Muscle layer of duodenum (tissue), 2 donors: ENCODE results near the gene FRK.
"Not testable (repeated sequence)": the region's sequence is repeated elsewhere in the genome, so short reads cannot be mapped to it uniquely, and the experiment has no call there.

ENCODE experiments used
- H3K27ac ChIP-seq: one replicate; pipeline ENCODE4 v1.7.0; 2013; ENCODE audit warnings: mild to moderate bottlenecking, low read length
- H3K27me3 ChIP-seq: one replicate; pipeline ENCODE4 v1.7.0; 2013; ENCODE audit warnings: low read depth, mild to moderate bottlenecking, control low read depth, low read length
- H3K36me3 ChIP-seq, 2 donors: one replicate each; pipeline ENCODE4 v1.7.0; 2013; ENCODE audit warnings: low read length in 2 of 2, control low read depth in 1 of 2, mild to moderate bottlenecking in 1 of 2; ENCODE audit not compliant: insufficient read depth in 2 of 2, control insufficient read depth in 1 of 2
- H3K4me1 ChIP-seq, 2 donors: one replicate each; pipeline ENCODE4 v1.7.0; 2013; ENCODE audit warnings: low read length in 2 of 2, mild to moderate bottlenecking in 2 of 2, control low read depth in 1 of 2, moderate library complexity in 1 of 2; ENCODE audit not compliant: insufficient read depth in 2 of 2, control insufficient read depth in 1 of 2
- H3K4me3 ChIP-seq, 2 donors: one replicate each; pipeline ENCODE4 v1.7.0; 2013; ENCODE audit warnings: low read length in 2 of 2, low read depth in 1 of 2, mild to moderate bottlenecking in 1 of 2
- H3K9me3 ChIP-seq, 2 donors: one replicate each; pipeline ENCODE4 v1.7.0; 2013; ENCODE audit warnings: low read length in 2 of 2, control low read depth in 1 of 2, mild to moderate bottlenecking in 1 of 2; ENCODE audit not compliant: control insufficient read depth in 1 of 2
- donor health status: healthy.

The FRK gene

GRCh38 chr6:116096979-116097816 lies 36.5 kb upstream of the FRK start:
- H3K27ac ChIP-seq, result no peak overlapping the region
- H3K9me3 ChIP-seq, result peaks cover 4 to 5% of the 10 kb centered on the region in 2 donors
- H3K36me3 ChIP-seq, result no peaks in the 10 kb centered on the region
- no peaks in the 10 kb centered on the region for H3K27me3 ChIP-seq
- peaks cover 0 to 8% of the 10 kb centered on the region in 2 donors for H3K4me1 ChIP-seq
- no peak overlapping the region for H3K4me3 ChIP-seq

DNA sequence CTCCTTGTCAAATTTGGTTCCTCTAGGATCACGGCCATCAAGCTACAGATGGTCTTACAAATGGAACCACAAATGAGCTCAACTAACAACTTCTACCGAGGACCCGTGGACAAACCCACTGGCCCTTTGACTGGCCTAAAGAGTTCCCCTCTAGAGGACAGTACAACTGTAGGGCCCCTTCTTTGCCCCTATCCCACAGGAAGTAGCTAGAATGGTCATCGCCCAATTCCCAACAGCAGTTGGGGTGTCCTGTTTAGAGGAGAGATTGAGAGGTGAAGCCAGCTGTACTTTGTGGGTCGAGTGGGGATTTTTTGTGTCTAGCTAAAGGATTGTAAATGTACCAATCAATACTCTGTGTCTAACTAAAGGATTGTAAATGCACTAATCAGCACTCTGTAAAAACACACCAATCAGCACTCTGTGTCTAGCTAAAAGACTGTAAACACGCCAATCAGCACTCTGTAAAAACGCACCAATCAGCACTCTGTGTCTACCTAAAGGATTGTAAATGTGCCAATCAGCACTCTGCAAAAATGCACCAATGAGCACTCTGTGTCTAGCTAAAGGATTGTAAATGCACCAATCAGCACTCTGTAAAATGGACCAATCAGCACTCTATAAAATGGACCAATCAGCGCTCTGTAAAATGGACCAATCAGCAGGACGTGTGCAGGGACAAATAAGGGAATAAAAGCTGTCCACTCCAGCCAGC lies 35.5 kb upstream of the FRK start:
- not testable (repeated sequence) for H3K27ac ChIP-seq, H3K36me3 ChIP-seq, H3K9me3 ChIP-seq, H3K27me3 ChIP-seq, H3K4me3 ChIP-seq, H3K4me1 ChIP-seq

- Histone ChIP-seq H3K27ac (no peak overlapping the region), H3K9me3 (peaks cover 4 to 5% of the 10 kb centered on the region in 2 donors), H3K4me3 (no peak overlapping the region), H3K36me3 (no peaks in the 10 kb centered on the region), H3K4me1 (no peaks in the 10 kb centered on the region), H3K27me3 (no peaks in the 10 kb centered on the region)
Observed at GRCh38 chr6:116094041-116094440, 33.4 kb upstream of the FRK start.

GRCh38 chr6:116090251-116090650 lies 29.6 kb upstream of the FRK start:
- Histone ChIP-seq H3K4me3 (no peak overlapping the region), H3K36me3 (no peaks in the 10 kb centered on the region), H3K4me1 (no peaks in the 10 kb centered on the region), H3K9me3 (no peaks in the 10 kb centered on the region), H3K27me3 (no peaks in the 10 kb centered on the region), H3K27ac (no peak overlapping the region)

DNA sequence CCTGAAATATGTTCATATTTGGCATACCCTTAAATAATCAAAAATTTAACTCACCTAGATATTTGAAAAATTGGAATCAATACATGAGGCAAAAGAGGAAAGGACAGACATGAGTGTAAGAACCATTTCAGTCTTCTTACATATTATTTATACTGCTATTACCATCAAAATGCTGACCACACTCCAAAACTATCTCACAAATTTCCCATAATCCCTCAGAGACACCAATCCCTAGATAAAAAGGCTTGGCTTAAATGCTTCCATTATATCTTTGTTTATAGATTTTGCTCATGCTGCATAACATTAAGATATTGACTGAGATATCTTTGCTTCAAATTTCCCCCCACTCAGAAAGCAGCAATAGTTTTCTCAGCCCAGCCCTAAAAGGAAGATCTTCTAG lies 28.3 kb upstream of the FRK start:
- no peak overlapping the region for H3K27ac ChIP-seq
- no peaks in the 10 kb centered on the region for H3K36me3 ChIP-seq
- H3K4me1 ChIP-seq, result no peaks in the 10 kb centered on the region
- H3K9me3 ChIP-seq, result no peaks in the 10 kb centered on the region
- no peak overlapping the region for H3K4me3 ChIP-seq
- H3K27me3 ChIP-seq, result no peaks in the 10 kb centered on the region

GRCh38 chr6:116087437-116088027 lies 26.8 kb upstream of the FRK start:
- Histone ChIP-seq H3K4me1 (no peaks in the 10 kb centered on the region), H3K4me3 (no peak overlapping the region), H3K36me3 (no peaks in the 10 kb centered on the region), H3K9me3 (no peaks in the 10 kb centered on the region), H3K27ac (no peak overlapping the region), H3K27me3 (no peaks in the 10 kb centered on the region)

DNA sequence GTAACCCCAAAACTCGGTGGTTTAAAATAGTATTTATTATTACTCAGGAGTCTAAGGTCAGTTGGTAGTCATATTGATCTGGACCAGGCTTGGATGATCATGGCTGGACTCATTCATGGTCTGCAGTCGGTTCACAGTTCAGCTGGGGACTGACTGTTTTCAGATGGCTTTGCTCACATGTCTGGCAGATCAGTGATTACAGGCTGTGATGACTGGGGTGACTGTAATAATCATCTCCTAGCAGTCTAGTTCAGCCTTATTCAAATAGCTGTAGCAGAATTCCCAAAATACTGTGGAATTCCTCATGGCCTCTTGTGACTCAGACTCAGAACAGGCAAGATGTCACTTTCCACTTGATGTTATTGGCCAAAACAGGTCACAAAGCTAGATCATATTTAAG lies 23.6 kb upstream of the FRK start:
- Histone ChIP-seq H3K36me3 (no peaks in the 10 kb centered on the region), H3K27me3 (no peaks in the 10 kb centered on the region), H3K4me3 (no peak overlapping the region), H3K4me1 (no peaks in the 10 kb centered on the region), H3K9me3 (no peaks in the 10 kb centered on the region), H3K27ac (no peak overlapping the region)

- Histone ChIP-seq H3K36me3 (no peaks in the 10 kb centered on the region), H3K27ac (no peak overlapping the region), H3K4me1 (no peaks in the 10 kb centered on the region), H3K27me3 (no peaks in the 10 kb centered on the region), H3K4me3 (no peak overlapping the region), H3K9me3 (no peaks in the 10 kb centered on the region)
Observed at GRCh38 chr6:116083052-116083451, 22.4 kb upstream of the FRK start.

- H3K27me3 ChIP-seq, result no peaks in the 10 kb centered on the region
- no peaks in the 10 kb centered on the region for H3K36me3 ChIP-seq
- H3K27ac ChIP-seq, result no peak overlapping the region
- H3K9me3 ChIP-seq, result no peaks in the 10 kb centered on the region
- no peak overlapping the region for H3K4me3 ChIP-seq
- no peaks in the 10 kb centered on the region for H3K4me1 ChIP-seq
Observed at GRCh38 chr6:116078945-116079344, 18.3 kb upstream of the FRK start.

DNA sequence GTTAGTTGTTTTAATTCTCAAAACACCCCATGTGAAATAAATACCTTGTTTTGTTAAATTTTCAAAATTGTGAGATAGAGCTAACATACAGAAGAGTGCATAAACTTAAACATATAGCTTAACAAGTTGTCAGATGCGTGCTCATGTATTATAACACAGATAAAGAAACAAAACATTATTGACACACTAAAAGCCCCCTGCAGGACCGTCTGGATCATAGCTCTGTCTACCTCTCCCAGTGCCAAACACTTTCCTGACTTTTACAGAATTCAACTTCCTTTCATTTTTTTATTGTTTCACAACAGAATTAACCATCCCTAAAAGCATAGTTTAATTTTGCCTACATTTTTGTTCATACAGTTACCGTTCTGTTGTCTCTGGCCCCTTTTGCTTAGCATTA lies 17.8 kb upstream of the FRK start:
- no peak overlapping the region for H3K4me3 ChIP-seq
- H3K4me1 ChIP-seq, result no peaks in the 10 kb centered on the region
- H3K27ac ChIP-seq, result no peak overlapping the region
- no peaks in the 10 kb centered on the region for H3K9me3 ChIP-seq
- H3K27me3 ChIP-seq, result no peaks in the 10 kb centered on the region
- H3K36me3 ChIP-seq, result no peaks in the 10 kb centered on the region

GRCh38 chr6:116074732-116075390 lies 14.2 kb upstream of the FRK start:
- H3K27ac ChIP-seq, result no peak overlapping the region
- H3K4me1 ChIP-seq, result no peaks in the 10 kb centered on the region
- no peaks in the 10 kb centered on the region for H3K27me3 ChIP-seq
- no peak overlapping the region for H3K4me3 ChIP-seq
- no peaks in the 10 kb centered on the region for H3K9me3 ChIP-seq
- H3K36me3 ChIP-seq, result no peaks in the 10 kb centered on the region
